Stimulated activated CD4-positive, alpha-beta T cell treated with anti-CD3 and anti-CD28 coated beads, Interleukin-1b, Interleukin-23, amount 100 ng/mL, for 1 hour (primary cell): ENCODE measurements around the gene NLRP6.
"Not testable (repeated sequence)": the region's sequence is repeated elsewhere in the genome, so short reads cannot be mapped to it uniquely, and the experiment has no call there.

Experiments used
- DNase-seq, 2 donors: peaks; one replicate each; pipeline ENCODE4 v3.0.0-alpha.2; 2020; ENCODE audit warnings: low read depth in 2 of 2

Gene NLRP6

GRCh38 chr11:293852-294661 is 15.8 kb downstream of the NLRP6 start:
- DNase-seq: no peak

DNA sequence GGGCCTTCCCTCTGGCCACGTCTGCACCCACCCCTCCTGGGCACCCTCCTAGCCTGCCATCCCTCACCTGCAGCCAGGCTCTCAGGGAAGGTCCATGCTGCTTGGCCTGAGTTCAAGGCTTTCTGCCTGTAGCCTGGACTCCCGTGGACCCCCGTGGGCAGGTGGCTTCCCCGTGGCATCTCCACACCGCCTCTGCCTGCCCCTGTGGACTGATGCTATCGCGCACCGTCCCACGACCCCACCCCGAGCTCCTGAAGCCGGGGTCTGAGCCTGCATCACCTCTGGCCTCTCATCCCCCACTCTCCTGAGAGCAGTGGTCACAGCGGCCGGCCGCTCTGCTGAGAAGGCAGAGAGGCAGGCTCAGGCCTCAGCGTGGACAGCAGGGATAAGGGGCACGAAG is 16.6 kb downstream of the NLRP6 start:
- no peak for DNase-seq

- no peak for DNase-seq
Observed at GRCh38 chr11:295351-296170, 17.4 kb downstream of the NLRP6 start.

- no peak for DNase-seq
Observed at GRCh38 chr11:296171-297050, 18.2 kb downstream of the NLRP6 start.

DNA sequence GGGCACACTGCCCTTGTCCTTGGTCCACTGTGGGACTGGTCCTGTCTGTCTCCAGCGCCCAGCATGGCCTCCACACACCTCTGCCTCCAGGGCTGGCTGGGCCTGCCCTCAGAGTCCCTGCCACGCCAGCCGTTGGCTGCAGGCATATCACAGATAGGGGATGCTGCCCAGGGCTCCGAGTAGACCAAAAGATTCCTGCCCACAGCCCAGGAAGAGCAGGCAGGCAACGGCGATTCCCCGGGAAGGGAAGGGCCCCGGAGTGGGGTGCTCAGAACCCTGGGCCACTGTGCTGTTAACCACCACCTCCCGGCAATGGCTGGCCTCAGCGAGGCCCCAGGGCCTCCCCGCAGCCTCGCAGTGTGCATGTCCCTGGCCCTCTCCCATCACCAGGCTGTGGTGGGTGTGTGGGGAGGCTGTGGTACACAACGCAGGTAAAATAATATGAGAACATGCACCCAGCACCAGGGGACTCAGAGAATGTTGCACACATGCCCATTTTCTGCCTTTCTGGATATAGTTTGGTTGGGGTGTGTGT is 18.9 kb downstream of the NLRP6 start:
- DNase-seq: no peak

DNA sequence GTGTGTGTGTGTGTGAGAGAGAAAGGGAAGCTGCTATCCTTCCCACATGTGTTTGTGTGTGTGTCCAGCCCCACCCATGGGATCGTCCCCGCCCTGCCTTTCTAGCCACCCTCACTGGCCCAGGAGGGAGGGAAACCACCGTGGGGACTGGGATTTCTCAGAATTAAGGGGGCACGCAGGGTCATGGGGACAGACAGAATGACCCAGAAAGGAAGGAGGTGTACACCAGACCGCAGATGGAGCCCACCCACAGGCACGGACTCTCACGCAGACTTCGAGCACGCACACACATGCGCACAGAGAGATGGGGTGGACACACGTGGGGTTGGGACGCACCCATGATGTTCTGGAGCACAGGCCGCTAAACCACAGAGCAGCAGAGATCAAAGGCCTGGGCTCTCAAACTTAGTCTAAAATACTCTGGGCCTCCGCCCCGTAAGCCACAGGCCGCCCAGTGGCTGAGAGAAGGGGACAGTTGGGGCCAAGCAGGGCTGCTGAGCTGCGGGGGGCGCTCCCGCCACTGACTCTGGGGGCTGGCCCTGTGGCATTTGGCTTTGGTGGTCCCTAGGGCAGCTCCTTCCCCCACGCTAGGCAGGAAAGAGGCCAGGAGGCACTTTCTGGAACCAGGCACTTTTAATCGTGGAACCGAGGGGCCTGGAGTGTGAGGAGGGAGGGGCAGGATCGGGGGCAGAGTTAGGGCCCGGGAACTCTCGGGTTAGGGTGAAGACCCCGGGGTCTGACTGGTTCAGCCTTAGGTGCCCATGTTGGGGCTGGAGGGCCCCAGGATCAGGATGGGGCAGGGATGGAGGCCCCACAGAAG is 19.6 kb downstream of the NLRP6 start:
- DNase-seq: no peak

DNA sequence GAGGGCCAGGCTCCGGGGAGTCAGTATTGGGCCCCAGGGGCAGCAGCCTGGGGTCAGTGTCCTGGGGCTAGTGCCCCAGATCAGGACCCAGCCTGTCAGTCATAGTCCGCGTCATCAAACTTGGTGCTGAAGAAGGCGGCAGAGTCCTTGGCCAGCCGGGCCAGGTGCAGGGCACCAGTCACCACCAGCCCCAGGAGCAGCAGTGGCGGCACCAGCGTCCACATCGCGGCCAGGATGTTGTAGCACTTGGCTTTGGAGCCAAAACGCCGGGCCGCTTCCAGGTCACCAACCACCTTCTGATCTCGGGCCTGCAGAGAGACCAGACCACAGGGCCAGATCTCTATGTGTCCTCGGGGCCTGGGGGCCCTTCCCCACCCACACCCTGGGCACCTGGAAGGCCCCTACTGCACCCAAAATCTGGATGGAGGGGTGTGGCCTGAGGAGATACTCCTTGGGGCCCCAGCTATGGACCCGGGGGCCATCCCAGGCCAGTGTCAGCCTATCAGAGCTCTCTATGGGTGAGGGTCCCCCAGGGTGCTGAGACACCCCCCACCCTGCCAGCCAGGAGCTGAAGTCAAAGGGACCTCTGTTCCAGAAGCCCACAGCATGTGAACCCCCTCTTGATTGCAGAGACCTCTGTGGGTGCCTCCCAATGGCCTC is 20.3 kb downstream of the NLRP6 start:
- DNase-seq: no peak

GRCh38 chr11:299081-299891 is 21.1 kb downstream of the NLRP6 start, which contains the start of gene IFITM5:
IFITM5 (minus strand) TSS chr11:299526; CDS start chr11:299490, 36 bp downstream.
- DNase-seq: no peak

- no peak for DNase-seq
Observed at GRCh38 chr11:299951-300735, 21.9 kb downstream of the NLRP6 start.

DNA sequence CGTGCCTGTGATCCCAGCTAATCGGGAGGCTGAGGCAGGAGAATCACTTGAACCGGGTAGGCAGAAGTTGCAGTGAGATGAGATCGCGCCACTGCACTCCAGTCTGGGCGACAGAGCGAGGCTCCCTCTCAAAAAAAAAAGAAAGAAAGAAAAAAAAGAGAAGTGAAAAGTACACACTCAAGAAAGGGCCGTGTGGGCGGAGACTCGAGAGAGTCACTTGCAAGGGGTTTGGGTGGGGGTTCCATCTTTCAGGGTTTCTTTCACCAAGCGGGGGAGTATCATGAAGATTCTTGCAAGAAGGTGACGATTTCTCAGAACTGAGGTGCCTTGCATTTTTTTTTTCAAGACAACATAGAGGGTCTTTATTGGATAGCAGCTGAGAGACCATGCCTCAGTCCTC is 25.2 kb downstream of the NLRP6 start:
- DNase-seq: no peak

GRCh38 chr11:304061-304506 is 25.9 kb downstream of the NLRP6 start:
- DNase-seq: no peak

DNA sequence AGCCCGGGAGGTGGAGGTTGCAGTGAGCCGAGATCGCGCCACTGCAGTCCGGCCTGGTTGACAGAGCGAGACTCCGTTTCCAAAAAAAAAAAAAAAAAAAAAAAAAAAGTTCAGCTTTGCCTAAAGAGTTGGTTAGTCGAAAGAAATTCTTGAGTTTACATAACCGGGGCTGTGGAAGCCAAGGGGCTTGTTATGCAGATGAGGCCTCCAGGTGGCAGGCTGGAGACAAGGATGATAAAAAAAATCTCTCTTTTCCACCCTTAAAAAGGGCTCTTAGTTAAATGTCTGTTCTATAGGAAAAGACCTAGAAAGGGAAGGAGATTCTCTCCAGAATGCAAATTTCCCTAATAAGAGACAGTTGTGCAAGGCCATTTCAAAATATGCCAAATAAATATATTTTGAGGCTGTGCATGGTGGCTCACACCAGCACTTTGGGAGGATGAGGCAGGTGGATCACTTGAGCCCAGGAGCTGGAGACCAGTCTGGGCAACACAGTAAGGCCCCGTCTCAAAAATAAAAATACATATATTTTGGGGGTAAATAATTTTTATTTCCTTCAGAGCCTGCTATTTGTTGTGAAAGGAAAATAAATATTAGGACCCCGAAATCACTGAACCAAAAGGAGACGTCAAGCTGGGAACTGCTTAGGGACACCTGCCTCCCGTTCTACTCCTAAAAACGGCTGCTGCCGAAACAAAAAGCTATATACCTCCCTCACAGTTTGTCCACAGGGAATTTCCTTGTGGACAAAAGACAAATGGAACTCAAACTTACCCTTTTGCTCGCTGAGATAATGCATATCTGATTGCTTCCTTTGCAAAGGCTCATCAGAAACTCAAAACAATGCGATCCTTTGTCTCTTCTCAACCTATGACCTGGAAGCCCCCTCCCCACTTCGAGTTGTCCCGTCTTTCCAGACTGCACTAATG is 27.0 kb downstream of the NLRP6 start:
- DNase-seq: no peak

GRCh38 chr11:305844-306211 is 27.6 kb downstream of the NLRP6 start:
- no peak for DNase-seq

GRCh38 chr11:306645-307371 is 28.6 kb downstream of the NLRP6 start:
- no peak for DNase-seq

DNA sequence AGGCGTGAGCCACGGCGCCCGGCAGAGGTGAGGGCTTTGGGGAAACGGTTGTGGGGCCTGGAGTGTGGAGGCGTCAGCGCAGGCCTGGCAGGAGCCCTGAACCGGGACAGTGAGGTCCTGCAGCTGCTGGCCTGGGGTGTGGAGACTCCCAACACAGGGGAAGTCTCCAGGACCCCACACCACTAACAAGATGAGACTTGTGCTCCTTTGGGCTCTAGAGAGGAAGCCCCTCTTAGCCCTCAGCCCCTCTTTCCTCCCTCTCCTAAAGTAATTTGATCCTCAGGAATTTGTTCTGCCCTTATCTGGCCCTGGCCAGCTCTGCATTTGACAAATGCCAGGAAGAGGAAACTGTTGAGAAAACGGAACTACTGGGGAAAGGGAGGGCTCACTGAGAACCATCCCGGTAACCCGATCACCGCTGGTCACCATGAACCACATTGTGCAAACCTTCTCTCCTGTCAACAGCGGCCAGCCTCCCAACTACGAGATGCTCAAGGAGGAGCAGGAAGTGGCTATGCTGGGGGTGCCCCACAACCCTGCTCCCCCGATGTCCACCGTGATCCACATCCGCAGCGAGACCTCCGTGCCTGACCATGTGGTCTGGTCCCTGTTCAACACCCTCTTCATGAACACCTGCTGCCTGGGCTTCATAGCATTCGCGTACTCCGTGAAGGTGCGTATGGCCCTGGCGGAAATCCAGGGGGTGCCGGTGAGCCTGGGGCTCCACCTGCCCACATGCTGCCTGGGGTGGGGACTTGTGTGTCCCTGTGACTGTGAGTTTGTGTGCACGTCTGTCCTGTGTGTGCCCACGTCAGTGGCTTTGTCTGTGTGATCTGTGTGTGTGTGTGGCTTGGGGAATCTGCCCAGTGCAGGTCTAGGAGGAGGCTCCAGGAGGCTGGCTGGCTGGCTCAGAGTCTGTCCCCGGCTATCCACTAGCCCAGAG is 29.8 kb downstream of the NLRP6 start, which contains the start of gene IFITM2:
Gene IFITM2 (plus strand): TSS at position 51 of the 943 bp plus-strand sequence. CDS start 377 bp downstream, at position 428.
- not testable (repeated sequence) for DNase-seq
